ENCODE results near the gene KCNH2.

KCNH2 gene

DNA sequence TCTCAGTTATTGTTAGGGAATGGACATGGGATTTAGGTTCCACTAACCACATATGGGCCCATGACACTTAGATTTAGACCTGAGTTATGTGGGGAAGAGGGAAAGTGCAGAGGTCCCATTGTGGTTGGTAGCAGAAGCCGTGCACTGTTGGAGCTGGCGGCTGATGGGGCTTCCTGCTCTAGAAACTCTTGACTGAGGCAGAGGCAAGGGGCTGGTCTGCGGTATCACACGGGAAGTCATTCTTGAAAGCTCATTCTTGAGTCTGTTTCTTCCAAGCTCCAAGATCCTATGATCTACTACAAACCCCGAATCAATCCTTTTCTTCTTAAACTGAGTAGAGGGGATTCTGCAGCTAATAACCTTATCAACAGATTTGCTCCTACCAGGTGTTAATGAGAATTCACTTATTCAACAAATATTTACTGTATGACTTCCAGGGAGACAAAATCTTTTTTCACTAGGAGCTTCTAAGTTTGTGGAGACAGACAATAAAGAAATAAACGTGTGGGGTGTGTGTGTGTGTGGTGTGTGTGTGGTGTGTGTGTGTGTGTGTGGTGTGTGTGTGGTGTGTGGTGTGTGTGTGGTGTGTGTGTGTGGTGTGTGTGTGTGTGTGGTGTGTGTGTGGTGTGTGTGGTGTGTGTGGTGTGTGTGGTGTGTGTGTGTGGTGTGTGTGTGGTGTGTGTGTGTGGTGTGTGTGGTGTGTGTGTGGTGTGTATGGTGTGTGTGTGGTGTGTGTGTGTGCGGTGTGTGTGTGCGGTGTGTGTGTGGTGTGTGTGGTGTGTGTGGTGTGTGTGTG, 68.7 kb downstream of the KCNH2 start:
- no peak overlapping the region for H3K27ac ChIP-seq
- TF ChIP-seq, protein P1, sequence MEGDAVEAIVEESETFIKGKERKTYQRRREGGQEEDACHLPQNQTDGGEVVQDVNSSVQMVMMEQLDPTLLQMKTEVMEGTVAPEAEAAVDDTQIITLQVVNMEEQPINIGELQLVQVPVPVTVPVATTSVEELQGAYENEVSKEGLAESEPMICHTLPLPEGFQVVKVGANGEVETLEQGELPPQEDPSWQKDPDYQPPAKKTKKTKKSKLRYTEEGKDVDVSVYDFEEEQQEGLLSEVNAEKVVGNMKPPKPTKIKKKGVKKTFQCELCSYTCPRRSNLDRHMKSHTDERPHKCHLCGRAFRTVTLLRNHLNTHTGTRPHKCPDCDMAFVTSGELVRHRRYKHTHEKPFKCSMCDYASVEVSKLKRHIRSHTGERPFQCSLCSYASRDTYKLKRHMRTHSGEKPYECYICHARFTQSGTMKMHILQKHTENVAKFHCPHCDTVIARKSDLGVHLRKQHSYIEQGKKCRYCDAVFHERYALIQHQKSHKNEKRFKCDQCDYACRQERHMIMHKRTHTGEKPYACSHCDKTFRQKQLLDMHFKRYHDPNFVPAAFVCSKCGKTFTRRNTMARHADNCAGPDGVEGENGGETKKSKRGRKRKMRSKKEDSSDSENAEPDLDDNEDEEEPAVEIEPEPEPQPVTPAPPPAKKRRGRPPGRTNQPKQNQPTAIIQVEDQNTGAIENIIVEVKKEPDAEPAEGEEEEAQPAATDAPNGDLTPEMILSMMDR (IDR thresholded peaks at IDR 0.05), result no peak
- TF ChIP-seq ZFX (IDR thresholded peaks at IDR 0.05; ENCODE audit: borderline replicate concordance), result no peak

DNA sequence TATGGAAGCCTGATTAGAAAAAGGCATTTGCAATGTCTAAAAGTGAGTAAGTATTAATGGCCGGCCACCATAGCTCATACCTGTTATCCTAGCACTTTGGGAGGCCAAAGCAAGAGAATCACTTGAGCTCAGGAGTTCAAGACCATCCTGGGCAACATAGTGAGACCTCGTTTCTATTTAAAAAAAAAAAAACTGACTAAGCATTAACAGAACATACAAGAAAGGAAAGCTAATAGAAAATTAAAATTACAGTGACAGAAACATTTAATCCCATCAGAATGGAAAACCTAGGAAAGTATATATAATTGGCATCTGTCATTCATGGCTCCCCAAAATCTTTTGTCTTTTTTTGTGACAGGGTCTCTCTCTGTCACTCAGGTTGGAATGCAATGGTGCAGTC, 69.9 kb downstream of the KCNH2 start:
- TF ChIP-seq ZFX (IDR thresholded peaks at IDR 0.05; ENCODE audit: borderline replicate concordance), result no peak
- TF ChIP-seq, protein P1 (IDR thresholded peaks at IDR 0.05), result no peak

DNA sequence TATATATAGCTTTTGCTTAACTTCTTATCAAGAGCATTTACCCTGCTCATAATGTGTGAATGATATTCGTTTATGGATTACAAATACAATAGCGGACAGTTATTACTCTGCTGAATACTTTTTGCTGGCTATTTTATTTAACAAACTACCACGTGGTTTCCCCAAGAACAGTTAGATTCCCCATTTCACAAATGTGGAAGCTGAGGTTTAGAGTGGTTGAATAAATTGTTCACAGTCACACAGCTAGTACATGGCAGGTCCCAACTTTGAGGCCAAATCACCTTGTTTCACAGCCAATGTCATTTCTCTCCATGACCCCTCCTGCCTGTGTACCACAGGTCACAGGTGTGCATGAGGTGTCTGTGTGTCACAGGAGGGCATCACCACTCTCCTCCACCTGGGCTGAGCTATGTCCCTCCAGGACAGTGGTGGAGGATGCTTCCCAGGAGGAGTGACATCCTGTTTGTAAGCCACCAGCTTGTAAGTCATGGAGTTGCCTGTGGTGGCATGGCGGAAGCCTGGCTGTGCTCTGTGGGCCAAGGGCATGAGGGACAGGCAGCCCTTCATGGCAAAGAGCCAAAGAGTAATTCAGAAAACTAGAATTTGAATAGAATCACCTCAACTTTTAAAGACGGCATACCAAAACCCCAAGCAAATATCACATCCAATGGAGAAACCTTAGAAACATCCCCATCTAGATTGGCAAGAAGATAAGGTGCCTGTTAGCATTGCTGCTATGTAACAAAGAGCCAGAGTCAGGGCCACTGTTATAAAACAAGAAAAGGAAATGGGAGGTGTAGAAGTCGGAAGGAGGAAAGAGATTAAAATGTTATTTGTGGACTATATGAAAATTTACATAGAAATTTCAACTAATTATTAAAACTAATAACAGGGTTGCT, 73.9 kb downstream of the KCNH2 start:
- no peak overlapping the region for H3K27ac ChIP-seq
- TF ChIP-seq, protein P1 (IDR thresholded peaks at IDR 0.05), result no peak
- no peak for TF ChIP-seq ZFX (IDR thresholded peaks at IDR 0.05; ENCODE audit: borderline replicate concordance)

More for the DNA sequence above, 69.9 kb downstream of the KCNH2 start:
- H3K27ac ChIP-seq, result no peak overlapping the region

DNA sequence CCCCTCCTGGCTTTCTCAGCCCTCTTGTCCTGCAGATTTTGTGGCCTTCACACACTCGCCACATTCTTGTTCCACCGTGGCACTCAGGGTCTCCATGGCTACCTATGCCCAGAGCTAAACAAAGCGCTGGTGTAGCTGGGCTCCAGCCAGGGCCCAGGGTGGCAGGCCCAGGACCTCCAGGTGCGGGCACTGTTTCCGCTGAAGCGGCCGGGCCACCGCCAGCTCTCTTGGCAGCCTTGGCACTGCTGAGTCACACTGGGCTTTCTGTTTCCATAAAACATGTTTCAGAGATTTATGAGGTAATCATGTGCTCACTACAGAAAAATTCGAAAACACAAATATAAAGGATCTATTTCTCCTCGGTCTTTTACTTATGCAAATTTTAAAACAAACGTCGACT, 74.5 kb downstream of the KCNH2 start:
- TF ChIP-seq, protein P1 (IDR thresholded peaks at IDR 0.05), result no peak
- TF ChIP-seq ZFX (IDR thresholded peaks at IDR 0.05; ENCODE audit: borderline replicate concordance), result no peak

DNA sequence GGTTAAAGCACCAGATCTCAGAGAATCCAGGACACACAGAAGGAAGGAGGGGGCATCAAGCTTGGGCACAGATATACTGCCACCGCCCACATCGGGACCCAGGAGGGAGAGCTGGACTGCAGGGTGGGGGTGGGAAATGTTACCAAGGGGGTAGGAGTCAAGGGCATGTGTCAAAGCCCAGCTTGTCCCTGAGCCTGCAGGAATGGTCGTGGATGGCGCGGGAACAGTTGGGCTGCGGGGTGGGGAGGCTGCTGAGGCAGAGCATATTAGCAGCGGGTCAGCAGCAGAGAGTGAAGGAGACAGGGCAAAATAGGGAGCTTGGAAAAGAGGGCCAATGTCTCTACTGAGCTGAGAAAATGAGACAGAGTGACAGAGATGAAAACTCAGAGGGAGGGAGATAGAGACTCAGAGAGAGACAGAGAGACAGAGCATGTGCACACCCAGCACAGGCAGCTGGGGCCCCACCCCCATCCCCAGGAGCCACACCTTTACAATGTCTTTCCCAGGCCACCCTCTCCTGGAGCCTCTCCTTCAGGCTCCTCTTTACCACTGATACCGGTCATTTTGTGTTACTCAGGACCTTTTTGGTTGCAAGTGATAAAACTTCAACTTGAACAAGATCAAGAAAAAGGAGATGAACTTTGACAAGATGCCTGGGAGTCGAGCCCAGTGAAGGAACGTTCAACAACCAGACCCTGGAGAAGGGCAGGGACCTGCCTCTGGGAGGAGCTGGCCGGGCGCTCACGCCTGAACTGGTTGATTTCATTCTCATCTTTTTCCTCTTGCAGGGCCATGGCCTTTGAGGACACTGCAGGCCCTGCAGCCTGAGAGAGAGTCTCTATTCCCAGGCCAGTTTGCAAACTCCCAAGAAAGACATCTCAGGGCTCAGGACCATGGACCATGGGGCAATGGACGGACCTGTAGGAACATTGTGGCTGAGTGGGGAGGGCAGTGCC, 75.8 kb downstream of the KCNH2 start:
- no peak overlapping the region for H3K27ac ChIP-seq
- TF ChIP-seq, protein P1 (IDR thresholded peaks at IDR 0.05), result no peak
- TF ChIP-seq ZFX (IDR thresholded peaks at IDR 0.05; ENCODE audit: borderline replicate concordance), result no peak

More for the DNA sequence above, 74.5 kb downstream of the KCNH2 start:
- H3K27ac ChIP-seq, result no peak overlapping the region

DNA sequence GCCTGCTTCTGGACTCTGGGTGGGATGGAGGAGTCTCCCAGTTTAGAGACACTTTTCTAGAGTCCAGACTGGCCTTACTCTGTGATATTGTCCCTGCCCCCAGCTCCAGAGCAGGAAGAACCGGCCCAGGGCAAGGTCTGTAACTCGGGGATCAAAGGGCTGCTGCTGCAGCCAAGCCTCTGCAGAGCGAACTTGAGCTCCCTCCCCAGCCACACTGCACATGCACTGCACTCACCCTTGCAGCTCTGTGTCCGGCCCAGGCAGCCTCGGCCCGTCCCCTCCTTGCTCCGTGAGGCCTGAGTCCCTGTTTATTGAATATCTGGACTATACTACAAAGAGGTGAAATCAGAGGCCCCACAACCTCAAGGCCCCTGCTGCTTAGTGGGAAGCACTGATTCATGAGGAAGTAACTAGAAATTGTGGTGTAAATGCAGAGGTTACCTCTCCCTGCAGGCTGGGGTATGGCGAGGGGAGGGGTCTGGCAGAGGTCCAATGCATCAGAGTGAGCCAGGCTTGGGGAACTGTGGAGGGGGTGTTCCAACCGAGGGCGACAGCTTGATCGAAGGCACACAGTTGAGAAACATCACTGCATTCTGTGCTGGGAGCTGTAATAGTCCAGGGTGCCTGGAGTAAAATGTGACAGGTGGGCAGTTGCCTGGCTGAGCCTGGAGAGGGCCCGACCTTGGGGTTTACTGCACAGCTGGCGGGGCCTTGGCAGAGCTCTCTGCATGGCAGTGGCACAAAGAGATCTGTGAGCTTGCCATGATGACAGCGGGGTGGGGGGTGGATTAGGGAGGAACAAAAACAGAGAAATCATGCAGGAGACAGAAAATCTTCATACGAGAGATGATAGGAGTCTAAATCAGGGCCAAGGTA, 76.7 kb downstream of the KCNH2 start:
- H3K27ac ChIP-seq, result no peak overlapping the region
- no peak for TF ChIP-seq ZFX (IDR thresholded peaks at IDR 0.05; ENCODE audit: borderline replicate concordance)
